PC-3 (cell line): ENCODE measurements around the gene LRP2BP.

Experiments
- EZH2 ChIP-seq: fragments of 300-600 bp; sonication (generic); IDR thresholded peaks from one replicate; pipeline ENCODE4 v1.6.1; 2017; ENCODE audit warnings: antibody characterized with exemption, mild to moderate bottlenecking, low read length; ENCODE audit not compliant: unreplicated experiment
- EZH2phosphoT487 ChIP-seq: fragments of 300-600 bp; sonication (generic); IDR thresholded peaks from 2 replicates; pipeline ENCODE4 v1.6.1; 2018; ENCODE audit warnings: mild to moderate bottlenecking, antibody characterized with exemption, low read length, borderline replicate concordance
- TF ChIP-seq, protein P1 (sequence below): fragments of 300-600 bp; sonication (generic); conservative IDR thresholded peaks from 2 replicates; pipeline ENCODE4 v1.5.1; 2017; ENCODE audit warnings: antibody characterized with exemption, low read depth, mild to moderate bottlenecking, low read length

- TF ChIP-seq EZH2 (no peak), EZH2phosphoT487 (no peak)
- TF ChIP-seq, protein P1, sequence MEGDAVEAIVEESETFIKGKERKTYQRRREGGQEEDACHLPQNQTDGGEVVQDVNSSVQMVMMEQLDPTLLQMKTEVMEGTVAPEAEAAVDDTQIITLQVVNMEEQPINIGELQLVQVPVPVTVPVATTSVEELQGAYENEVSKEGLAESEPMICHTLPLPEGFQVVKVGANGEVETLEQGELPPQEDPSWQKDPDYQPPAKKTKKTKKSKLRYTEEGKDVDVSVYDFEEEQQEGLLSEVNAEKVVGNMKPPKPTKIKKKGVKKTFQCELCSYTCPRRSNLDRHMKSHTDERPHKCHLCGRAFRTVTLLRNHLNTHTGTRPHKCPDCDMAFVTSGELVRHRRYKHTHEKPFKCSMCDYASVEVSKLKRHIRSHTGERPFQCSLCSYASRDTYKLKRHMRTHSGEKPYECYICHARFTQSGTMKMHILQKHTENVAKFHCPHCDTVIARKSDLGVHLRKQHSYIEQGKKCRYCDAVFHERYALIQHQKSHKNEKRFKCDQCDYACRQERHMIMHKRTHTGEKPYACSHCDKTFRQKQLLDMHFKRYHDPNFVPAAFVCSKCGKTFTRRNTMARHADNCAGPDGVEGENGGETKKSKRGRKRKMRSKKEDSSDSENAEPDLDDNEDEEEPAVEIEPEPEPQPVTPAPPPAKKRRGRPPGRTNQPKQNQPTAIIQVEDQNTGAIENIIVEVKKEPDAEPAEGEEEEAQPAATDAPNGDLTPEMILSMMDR: no peak
Observed at GRCh38 chr4:185334326-185334725, 61.4 kb downstream of the LRP2BP start.
